ENCODE data around the gene PHF11. TPM values are rescaled to one million over a fixed set of nuclear protein-coding genes. Genes with fewer than 3 reads are reported as not detected.

PHF11 gene
- total and polyA plus RNA-seq, 2 of the 13 experiments (the other 11 are each of a cell fraction or from before 2014, with no cell fraction given): 15.8 to 22.0 TPM

- TF ChIP-seq ATF6 (CRISPR knock-in tag; conservative IDR thresholded peaks at IDR 0.05): no peak
- no peak for TF ChIP-seq KLF6 (CRISPR knock-in tag; IDR thresholded peaks at IDR 0.05)
- TF ChIP-seq ZNF724P (CRISPR knock-in tag; IDR thresholded peaks at IDR 0.05; ENCODE audit: borderline replicate concordance): no peak
- no peak for TF ChIP-seq NR1H2 (CRISPR knock-in tag; IDR thresholded peaks at IDR 0.05; ENCODE audit: borderline replicate concordance, low read depth)
- no peak for TF ChIP-seq KDM1A (CRISPR knock-in tag; IDR thresholded peaks at IDR 0.05)
- TF ChIP-seq GMEB2 (CRISPR knock-in tag; IDR thresholded peaks at IDR 0.05; ENCODE audit: low read depth): no peak
- TF ChIP-seq ZNF83 (CRISPR knock-in tag; IDR thresholded peaks at IDR 0.05; ENCODE audit: borderline replicate concordance): peak; percentile 66; the same call in 1 of the 2 replicates
- TF ChIP-seq, protein P1, sequence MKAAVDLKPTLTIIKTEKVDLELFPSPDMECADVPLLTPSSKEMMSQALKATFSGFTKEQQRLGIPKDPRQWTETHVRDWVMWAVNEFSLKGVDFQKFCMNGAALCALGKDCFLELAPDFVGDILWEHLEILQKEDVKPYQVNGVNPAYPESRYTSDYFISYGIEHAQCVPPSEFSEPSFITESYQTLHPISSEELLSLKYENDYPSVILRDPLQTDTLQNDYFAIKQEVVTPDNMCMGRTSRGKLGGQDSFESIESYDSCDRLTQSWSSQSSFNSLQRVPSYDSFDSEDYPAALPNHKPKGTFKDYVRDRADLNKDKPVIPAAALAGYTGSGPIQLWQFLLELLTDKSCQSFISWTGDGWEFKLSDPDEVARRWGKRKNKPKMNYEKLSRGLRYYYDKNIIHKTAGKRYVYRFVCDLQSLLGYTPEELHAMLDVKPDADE (CRISPR knock-in tag; IDR thresholded peaks at IDR 0.05): no peak
- no peak for TF ChIP-seq ZNF256 (CRISPR knock-in tag; conservative IDR thresholded peaks at IDR 0.05)
- TF ChIP-seq MBD4 (IDR thresholded peaks at IDR 0.05; ENCODE audit: borderline replicate concordance, low read length): no peak
- TF ChIP-seq NPAS2 (CRISPR knock-in tag; IDR thresholded peaks at IDR 0.05; ENCODE audit: borderline replicate concordance): no peak
- TF ChIP-seq MXD4 (CRISPR knock-in tag; IDR thresholded peaks at IDR 0.05): no peak
- TF ChIP-seq NFATC3 (CRISPR knock-in tag; IDR thresholded peaks at IDR 0.05): no peak
- TF ChIP-seq LBX2 (CRISPR knock-in tag; IDR thresholded peaks at IDR 0.05; ENCODE audit: borderline replicate concordance): no peak
- TF ChIP-seq KLF12 (CRISPR knock-in tag; IDR thresholded peaks at IDR 0.05; ENCODE audit: borderline replicate concordance): no peak
- no peak for TF ChIP-seq HOXA3 (CRISPR knock-in tag; IDR thresholded peaks at IDR 0.05)
- TF ChIP-seq CREM (IDR thresholded peaks at IDR 0.05): no peak
- no peak for TF ChIP-seq CREM (CRISPR knock-in tag; IDR thresholded peaks at IDR 0.05)
- 0 out of 2 replicates have a peak, but pooled peaks have one; percentile 63 for TF ChIP-seq SNAPC4 (CRISPR knock-in tag; IDR thresholded peaks at IDR 0.05)
Measured at GRCh38 chr13:49495783-49496762, at the start of gene PHF11 (continued).

Measured in HepG2 (cell line).